Left renal pelvis (tissue), 4 donors: ENCODE results near the gene CLN5. TPM values are rescaled to one million over a fixed set of nuclear protein-coding genes. Genes with fewer than 3 reads are reported as not detected.
A peak's percentile ranks its signal among the peaks of the same experiment; 100 is the strongest.
"Not testable (repeated sequence)": the region's sequence is repeated elsewhere in the genome, so short reads cannot be mapped to it uniquely, and the experiment has no call there.

Experiments
- DNase-seq, 4 donors: peaks; one replicate each; pipeline ENCODE4 v3.0.0-alpha.2; 2013; ENCODE audit warnings: low read depth in 4 of 4, low spot score in 3 of 4
- polyA plus RNA-seq, 4 donors: library from polyadenylated mRNA; unstranded; fragments of 120-200 nt; gene quantifications; one replicate each; pipeline ENCODE4 v1.2.1, GENCODE V29; 2013; ENCODE audit not compliant: insufficient read length in 4 of 4

CLN5 gene
- polyA plus RNA-seq, 4 donors: 40.6 to 57.4 (median 47.3) TPM

DNA sequence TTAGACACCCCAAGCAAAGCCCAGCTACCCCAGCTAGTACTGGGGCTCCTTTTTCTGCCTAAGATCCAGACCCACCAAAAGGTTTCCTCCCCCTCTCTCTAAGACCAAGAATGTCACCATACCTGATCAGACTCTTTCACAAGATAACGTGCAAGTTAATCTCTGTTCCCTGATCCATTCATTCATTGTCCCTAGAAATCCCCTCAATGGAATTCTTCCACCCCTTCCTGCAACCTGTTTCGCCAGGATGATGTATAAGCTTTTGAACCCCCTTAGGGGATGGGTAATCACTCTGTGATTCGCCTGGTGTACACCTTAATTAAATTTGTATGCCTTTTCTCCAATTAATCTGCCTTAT lies 17.3 kb upstream of the CLN5 start:
- DNase-seq: no peak

DNA sequence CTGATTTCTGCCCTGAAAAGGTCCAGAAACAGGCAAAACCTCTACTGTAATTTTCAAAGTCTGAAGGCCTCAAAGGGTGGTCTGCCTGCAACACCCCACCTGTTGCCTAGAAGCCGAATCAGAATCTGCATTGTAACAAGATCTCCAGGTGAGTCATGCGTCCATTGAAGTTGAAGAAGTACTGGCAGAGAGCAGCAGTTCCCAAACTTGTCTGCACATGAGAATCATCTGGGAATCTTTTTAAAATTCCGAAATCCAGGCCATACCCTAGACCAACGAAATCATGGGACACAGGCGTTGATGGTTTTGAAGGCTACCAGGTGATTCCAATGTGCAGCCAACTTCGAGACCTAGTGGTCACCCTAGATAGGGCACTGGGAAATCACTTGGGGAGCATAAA lies 16.0 kb upstream of the CLN5 start:
- DNase-seq: no peak

DNA sequence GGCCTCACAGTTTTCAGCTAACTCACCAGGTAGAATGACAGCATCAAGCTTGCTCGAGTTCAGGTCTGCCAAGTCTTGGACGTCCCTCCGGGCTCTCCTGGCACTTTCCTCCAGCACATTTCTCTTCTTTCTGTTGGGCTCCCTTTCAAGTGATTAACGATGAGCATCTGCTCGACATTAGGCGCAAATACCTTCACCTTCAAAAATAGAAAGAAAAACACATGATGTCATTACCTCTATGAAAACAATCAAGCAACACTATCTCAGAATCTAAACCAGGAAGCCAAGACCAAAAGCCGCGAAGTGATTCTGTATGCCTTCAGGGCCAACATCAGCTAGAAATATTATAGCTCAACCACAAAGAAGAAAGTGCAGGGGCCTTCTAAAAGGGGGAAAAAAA lies 15.4 kb upstream of the CLN5 start:
- DNase-seq: no peak

DNA sequence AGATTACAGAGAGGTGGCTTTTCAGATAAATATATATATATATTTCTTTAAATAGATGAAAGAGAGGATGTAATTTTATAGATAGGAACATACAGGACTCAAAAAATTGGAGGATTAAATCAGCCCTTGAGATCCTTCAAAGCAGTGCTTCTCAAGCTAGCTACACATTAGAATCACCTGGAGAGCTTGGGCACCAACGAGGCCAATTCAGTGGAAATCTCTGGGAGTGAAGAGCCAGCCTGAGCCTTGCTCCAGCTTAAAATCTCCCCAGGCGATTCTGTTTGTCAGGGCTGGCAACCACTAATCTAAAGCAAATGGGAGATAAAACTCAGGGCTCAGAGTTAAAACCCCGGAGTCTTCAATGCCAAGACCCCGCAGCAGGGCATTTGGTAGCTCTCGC lies 15.0 kb upstream of the CLN5 start:
- no peak for DNase-seq

DNA sequence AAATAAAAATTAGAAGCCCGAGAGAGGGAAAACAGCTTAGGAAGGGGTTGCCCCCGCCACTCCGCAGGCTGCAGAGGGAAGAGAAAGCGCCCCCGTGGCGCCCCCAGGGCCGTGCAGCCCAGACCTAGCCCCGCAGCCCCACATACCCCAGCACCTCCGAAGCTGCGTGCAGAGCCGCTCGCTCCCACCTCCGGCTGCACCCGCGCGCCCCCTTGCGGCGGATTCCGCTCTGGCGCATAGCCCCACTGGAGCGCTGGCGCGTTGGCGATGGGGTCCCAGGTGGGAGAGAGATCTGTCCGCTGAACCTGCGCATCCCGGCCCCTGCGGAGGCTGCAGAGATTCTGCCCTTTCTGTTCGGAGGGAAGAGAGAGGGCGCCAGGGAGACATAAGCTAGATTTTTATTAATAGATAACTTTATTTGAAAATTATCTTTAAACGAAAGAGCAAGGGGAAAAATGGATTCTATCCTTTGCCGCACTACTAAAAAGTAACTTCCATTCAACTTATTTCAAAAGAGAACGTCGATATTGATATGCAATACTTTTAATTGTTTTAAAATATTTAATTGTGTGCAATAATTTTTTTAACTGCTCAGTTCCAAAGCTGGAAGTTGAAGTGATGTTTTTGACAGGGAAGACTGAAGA lies 11.7 kb upstream of the CLN5 start:
- DNase-seq: peak in 1 of 4 donors; percentile 51

DNA sequence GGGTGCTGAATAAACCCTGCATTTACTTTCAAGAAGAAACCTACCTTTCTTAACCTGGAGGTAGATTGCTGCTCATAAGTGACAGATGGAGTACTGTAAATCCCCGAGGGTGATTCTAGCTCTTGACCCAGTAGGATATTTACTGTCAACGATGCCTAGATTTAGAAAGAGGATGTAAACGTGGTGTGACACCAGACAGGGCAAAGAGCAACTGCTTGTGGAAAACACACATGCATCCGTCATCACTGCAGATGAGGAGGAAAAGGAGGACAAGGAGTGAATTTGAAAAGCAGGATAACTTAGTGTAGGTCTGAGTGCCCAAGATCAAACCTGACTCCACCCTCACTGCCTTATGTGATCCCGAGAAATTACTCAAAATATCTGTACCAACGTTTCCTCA lies 9.8 kb upstream of the CLN5 start:
- DNase-seq: no peak

DNA sequence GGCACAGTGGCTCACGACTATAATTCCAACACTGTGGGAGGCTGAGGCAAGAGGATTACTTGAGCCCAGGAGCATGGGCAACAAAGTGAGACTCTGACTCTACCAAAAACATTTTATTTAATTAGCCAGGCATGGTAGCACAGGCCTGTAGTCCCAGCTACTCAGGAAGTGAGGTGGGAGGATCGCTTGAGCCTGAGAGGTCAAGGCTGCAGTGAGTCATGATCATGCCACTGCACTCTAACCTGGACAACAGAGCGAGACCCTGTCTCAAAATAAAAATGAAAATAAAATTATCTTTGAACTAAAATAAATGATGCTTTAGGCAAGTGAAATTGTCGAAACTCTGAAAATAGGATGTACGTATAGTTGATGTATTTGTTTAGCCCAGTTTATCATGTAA lies 8.2 kb upstream of the CLN5 start:
- DNase-seq: no peak

DNA sequence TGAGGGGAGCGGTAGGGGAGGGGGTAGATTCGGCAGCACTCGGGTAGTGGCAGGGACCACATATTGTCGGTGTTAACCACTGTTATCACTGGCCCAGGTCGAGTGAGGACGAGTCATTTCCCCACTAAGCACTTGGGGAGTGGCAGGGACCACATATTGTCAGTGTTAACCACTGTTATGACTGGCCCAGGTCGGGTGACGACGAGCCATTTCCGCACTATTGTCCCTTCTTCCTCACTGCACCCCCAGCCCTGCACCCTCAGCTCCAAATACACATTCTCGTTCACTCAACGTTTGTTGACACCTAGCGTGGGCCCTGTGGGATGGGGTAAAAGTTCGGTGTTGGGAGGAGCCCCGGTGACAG lies 467 bp upstream of the CLN5 start:
- DNase-seq: no peak

DNA sequence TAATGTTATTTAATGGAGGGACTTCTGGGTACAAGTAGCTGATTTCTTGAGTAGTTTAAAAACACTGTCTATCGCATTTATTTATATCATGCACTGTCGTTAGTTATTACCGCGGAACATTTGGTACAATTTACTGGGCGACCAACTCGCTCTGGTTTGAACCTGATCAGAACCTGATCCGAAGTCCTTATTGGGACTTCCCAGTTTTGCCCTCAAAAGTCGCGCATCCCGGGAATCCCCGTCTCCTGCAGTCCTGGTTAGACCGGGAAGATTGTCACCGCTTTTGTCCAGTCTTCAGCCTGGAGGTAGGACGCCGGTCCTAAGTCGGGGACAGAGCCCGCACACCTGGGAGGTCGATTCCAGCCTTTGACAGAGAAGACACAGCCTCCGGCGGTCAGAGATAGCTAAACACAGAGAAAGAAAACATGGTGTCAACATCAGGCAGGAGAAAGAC lies 694 bp downstream of the CLN5 start:
- DNase-seq: no peak

DNA sequence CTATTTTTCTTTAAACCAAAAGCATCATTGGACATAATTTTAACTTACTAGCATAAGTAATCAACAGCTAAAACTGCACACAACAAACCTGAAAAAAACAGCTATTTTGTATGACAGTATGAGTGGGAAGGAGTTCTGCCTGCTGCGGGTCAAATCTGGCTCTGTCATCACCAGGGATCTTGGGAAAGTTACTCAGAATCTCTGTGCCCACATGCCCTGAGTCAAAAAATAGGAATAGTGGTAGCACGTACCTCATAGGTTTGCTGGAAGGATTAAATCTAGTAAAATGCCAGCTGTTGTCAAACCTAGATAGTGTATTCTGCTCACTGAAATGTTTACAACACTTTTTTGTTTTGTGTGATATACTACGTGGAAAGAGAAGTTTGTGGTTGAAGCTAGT lies 1.1 kb downstream of the CLN5 start:
- DNase-seq: no peak

DNA sequence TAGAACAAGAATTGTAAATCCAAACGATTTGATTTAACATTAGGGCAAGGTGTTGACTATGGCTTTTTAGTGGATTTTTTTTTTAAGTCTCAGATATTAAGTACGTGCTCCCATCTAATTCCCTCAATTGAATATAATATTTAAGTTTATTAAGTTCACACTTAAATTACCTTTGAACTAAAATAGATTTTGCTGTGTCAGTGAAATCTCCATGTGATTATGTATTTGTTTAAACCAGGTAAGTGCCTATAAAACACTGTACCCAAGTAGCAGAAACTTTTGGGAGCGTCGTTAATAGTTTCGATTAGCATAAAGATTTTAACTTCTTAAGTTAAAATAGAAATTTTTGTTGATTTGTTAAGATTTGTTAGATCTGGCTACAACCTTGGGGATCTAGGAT lies 1.6 kb downstream of the CLN5 start:
- no peak for DNase-seq

DNA sequence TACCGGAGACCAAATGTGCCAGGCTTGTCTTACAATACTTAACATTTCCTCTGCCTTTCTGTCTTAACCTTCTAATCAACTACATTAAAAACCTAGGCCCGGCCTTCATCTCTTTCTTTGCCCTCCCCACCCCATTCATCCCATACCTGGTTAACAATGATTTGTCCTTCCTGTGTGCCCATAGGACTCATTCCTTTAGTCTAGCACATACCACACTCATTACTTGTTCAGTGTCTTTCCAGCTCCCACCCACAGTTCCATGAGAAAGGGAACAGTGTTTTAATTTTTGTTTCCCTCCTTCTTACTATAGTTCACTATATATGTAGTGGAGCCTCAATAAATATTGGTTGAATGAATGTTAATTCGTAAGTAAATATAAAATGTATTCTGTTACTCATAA lies 2.4 kb downstream of the CLN5 start:
- DNase-seq: no peak

DNA sequence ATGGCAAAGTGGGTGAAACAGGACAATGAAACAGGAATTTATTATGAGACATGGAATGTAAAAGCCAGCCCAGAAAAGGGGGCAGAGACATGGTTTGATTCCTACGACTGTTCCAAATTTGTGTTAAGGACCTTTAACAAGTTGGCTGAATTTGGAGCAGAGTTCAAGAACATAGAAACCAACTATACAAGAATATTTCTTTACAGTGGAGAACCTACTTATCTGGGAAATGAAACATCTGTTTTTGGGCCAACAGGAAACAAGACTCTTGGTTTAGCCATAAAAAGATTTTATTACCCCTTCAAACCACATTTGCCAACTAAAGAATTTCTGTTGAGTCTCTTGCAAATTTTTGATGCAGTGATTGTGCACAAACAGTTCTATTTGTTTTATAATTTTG lies 8.6 kb downstream of the CLN5 start:
- DNase-seq: no peak

DNA sequence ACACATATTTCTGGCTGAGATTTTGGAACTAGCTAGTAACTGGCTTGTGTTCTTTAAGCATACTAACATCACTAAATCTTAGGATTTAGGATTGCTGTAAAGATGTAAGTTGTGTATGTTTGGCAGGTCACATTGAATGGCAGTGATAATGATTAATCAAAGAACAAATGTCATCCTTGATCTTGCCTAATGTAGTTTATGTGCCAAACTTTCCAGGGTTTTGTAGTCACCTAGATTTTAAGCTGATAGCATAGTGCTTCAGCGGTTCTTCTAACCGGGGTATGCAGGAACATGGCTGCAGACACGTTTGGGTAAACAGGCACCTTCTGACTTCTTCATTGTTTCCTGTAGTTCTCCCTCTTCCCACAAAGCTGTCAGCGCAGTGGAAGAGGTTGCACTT lies 9.7 kb downstream of the CLN5 start:
- no peak for DNase-seq

DNA sequence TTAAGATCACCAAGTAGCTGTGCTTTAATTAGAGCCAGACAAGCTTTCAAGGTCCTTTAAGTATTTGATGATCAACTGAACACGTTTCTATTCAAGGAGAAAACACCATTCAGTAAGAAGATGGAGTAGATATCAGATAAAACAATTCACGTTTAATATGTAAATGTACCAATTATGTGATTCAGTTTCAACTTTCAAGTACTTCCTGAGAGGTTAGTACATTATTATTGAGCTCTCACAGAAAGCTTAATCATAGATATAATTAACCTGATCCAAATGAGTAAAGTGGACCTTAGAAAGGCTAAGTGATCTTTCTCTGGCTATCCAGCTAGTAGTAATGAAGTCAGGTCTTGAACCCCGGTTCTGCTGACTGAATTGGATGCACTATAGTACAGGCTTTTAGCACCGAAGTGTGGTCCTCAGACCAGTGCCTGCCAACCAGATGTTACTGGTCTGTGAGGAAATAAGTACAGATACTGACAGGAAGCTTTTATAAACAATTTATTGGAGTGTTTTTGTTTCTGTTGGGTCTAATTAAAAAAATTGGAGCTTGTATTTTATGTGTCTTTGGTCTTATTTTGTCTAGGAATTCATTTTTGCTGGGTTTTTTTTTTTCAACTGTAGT lies 10.2 kb downstream of the CLN5 start:
- DNase-seq: no peak

DNA sequence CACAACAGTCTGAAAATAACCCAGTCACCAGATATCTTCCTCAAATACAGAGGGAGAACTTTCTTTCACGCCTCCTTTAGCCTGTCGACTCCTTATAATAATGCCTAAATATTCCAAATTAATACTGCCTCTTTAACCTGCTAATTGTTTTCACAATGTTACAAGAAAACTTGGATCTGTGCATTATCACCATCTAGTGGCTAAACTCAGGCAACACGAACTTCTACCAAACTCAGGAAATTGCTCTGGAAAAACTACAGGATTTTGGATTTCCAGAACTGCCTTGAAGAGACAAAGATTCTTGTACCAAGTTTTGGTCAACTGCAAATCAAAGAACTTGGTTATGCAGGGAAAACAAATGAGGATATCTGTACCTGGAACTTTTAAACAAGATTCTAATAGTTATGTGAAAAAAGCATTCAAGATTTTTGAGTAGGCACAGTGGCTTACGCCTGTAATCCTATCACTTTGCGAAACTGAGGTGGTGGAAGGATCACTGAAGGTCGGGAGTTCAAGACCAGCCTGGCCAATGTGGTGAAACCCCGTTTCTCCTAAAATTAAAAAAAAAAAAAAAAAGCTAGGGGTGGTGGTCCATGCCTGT lies 10.8 kb downstream of the CLN5 start:
- no peak for DNase-seq

DNA sequence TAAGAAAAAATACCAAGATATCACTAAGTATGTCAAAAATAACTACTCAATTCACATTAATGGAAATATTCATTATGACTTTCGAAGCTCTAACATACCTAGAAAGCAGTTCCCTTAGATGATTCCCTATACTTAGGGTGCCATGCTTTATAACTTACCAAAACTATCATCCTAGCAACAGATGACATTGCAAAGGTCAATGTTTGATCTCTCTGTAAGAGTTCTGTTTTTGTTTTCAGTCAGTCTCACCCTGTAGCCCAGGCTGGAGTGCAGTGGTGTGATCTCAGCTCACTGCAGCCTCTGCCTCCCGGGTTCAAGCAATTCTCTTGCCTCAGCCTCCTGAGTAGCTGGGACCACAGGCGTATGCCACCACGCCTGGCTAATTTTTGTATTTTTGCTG lies 16.5 kb downstream of the CLN5 start:
- not testable (repeated sequence) for DNase-seq

DNA sequence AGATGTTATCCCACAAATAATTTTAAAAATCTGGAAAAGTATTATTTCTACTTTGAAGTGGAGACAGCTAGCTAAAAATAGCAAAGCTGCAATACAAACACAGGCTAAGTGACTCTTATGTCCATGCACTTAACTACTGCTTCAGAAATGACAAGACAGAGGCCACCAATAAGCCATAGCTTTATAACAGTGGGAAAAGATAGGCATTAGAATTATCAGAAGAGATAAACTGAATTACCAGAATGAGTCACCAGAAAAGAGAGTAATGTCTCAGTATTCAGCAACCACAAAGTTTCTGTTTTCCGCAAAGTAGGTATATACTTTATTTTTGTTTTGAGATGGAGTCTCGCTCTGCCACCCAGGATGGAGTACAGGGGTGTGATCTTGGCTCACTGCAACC lies 17.1 kb downstream of the CLN5 start:
- DNase-seq: no peak

DNA sequence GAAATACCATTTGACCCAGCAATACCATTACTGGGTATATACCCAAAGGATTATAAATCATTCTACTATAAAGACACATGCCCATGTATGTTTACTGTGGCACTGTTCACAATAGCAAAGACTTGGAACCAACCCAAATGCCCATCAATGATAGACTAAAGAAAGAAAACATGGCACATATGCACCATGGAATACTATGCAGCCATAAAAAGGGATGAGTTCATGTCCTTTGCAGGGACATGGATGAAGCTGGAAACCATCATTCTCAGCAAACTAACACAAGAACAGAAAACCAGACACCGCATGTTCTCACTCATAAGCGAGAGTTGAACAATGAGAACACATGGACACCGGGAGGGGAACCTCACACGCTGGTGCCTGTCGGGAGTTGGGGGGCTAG lies 17.8 kb downstream of the CLN5 start:
- DNase-seq: not testable (repeated sequence)

DNA sequence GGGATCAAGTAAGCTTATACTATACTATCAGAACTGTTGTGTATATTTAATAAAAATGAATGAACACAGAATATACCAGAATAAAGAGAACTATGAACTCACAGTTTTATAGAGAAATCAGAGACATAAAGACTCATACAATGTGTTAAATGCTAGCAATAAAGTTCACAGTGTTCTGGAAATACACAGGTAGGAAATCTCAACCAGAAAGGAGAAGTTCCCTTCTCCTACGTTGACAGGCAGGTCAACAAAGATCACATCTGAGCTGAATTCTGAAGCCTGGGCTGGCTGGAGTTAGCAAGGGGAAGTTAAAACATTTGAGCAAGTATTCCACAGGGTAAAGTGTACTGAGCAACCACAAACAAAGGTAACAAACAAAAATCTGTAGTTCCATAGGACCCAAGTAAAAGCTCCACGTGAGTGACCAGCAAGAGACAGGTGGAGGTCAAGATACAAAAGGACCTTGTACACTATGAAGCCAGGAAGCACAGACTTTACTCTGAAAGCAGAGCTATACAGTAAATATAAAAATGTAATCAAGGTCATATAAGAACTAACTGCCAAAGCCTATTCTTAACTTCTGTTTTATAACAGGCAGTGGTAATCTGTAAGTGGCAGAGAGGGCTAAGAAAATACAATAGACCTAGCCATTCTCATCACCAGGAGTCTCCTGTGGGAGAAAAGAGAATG lies 22.1 kb downstream of the CLN5 start:
- no peak for DNase-seq

DNA sequence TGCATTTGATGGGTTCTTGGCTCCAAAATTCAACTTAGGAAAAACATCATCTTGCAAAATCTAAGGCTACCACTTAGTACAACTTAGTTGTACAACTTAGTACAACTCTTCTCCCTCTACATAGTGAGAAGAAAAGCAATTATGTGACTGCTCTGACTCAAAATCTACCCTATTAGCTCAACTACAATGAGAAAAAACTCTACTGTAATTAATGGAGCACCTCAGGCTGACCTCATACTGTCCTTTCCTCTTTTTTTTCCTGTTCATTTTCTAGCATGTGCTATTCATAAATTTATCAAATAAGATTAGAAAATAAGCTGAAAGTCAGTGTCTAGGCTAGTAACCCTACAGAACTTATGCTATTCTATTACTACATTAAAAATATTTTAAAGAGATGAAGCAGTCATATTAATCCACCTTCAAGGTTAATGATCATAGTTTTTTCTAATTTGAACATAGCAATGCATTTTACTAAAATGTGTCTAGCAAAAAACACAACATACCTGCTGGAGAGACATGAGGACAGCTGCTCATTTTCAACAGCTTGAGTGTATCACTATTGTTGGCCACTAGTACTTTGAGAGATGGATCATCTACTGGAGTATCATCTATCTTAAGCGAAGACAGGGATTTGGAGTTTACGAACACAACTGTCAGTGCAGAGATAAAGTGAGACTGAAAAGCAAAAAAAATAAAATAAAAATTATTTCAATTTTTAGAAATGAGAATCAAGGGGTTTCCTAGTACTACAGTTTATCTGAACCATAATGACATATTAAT lies 23.2 kb downstream of the CLN5 start:
- no peak for DNase-seq
